Measurements from ENCODE around the gene XYLT2. TPM values are rescaled to one million over a fixed set of nuclear protein-coding genes. Genes with fewer than 3 reads are reported as not detected.
A peak's percentile ranks its signal among the peaks of the same experiment; 100 is the strongest.

XYLT2 gene
- total RNA-seq, 1 donor from 2014 or later, result 12.2 TPM

DNA sequence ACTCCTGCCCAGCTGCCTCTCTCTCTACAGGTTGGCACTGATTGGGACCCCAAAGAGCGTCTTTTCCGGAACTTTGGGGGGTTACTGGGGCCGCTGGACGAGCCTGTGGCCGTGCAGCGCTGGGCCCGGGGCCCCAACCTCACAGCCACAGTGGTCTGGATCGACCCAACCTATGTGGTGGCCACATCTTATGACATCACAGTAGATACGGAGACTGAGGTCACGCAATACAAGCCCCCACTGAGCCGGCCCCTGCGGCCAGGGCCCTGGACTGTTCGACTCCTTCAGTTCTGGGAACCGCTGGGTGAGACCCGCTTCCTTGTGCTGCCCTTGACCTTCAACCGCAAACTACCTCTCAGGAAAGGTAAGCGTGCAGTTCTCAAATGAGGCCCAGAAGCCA is 12.3 kb downstream of the XYLT2 start:
- H3K4me3 ChIP-seq, result no peak overlapping the region
- H3K27ac Mint-ChIP-seq, result no peak overlapping the region
- peaks cover 22% of the 10 kb centered on the region for H4K20me1 ChIP-seq (ENCODE audit: low read depth)
- H3K27me3 Mint-ChIP-seq (ENCODE audit: insufficient read depth, low read depth), result peaks cover 9% of the 10 kb centered on the region
- no peaks in the 10 kb centered on the region for H3K27me3 ChIP-seq
- no peak overlapping the region for H3K4me3 Mint-ChIP-seq
- H3K9ac ChIP-seq, result no peak overlapping the region
- no peaks in the 10 kb centered on the region for H3K36me3 ChIP-seq
- TF ChIP-seq EZH2 (IDR thresholded peaks at IDR 0.05), result no peak
- TF ChIP-seq EZH2phosphoT487 (IDR thresholded peaks at IDR 0.05), result no peak
- TF ChIP-seq, protein P1, sequence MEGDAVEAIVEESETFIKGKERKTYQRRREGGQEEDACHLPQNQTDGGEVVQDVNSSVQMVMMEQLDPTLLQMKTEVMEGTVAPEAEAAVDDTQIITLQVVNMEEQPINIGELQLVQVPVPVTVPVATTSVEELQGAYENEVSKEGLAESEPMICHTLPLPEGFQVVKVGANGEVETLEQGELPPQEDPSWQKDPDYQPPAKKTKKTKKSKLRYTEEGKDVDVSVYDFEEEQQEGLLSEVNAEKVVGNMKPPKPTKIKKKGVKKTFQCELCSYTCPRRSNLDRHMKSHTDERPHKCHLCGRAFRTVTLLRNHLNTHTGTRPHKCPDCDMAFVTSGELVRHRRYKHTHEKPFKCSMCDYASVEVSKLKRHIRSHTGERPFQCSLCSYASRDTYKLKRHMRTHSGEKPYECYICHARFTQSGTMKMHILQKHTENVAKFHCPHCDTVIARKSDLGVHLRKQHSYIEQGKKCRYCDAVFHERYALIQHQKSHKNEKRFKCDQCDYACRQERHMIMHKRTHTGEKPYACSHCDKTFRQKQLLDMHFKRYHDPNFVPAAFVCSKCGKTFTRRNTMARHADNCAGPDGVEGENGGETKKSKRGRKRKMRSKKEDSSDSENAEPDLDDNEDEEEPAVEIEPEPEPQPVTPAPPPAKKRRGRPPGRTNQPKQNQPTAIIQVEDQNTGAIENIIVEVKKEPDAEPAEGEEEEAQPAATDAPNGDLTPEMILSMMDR (IDR thresholded peaks at IDR 0.05), result no peak
- H3K9me3 Mint-ChIP-seq, result no peaks in the 10 kb centered on the region
- no peak overlapping the region for H3K4me2 ChIP-seq
- no peaks in the 10 kb centered on the region for H3K9me3 ChIP-seq (ENCODE audit: low read depth)
- no peak overlapping the region for H2AFZ ChIP-seq (replicated peaks)
- H3K36me3 Mint-ChIP-seq, result peaks cover 5% of the 10 kb centered on the region
- H3K79me2 ChIP-seq (ENCODE audit: low read depth), result no peaks in the 10 kb centered on the region
- peaks cover 13% of the 10 kb centered on the region for H3K4me1 Mint-ChIP-seq
- H3K4me1 ChIP-seq, result peaks cover 5% of the 10 kb centered on the region
- H3K27ac ChIP-seq, result no peak overlapping the region
- peaks cover 11% of the 10 kb centered on the region for H3F3A ChIP-seq (ENCODE audit: low read depth)
- DNase-seq (ENCODE audit: low spot score), result no peak

DNA sequence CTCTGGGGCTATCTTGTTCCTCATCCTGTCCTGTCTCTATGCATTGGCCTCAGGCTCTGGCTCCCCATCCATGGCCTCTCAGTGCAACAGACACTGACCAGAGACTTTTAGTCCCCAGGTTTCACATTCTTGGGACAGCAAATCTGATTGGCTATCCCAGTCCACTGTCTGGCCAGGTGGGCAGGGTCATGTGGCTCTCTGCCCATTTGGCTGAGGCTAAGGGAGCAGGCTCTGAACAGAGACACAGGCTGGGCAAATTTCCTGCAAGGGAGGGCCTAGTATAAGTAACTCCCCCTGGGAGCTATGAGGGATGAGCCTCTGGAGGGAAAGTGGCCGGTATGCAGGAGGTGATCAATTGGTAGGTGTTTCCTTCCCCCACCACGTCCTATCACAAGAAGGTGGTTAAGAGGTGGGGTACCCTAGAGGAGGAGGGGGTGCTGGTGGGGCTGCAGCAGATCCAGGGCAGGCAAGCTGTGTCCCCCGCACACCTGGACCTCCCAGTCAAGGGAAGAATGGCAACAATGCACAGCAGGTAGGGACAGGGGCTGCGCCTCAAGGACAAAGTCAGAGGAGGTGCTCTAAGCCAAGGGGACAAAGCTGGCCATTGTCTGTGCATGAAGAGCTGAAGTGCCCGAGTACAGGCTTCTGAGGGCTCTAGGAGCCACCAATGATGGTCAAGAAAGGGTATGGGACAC is 13.2 kb downstream of the XYLT2 start:
- Histone ChIP-seq H4K20me1 (ENCODE audit: low read depth) (peaks cover 31% of the 10 kb centered on the region), H3K27me3 (no peaks in the 10 kb centered on the region), H3K9me3 (ENCODE audit: low read depth) (no peaks in the 10 kb centered on the region), H3F3A (ENCODE audit: low read depth) (peaks cover 19% of the 10 kb centered on the region), H3K4me3 (no peak overlapping the region), H3K79me2 (ENCODE audit: low read depth) (no peaks in the 10 kb centered on the region), H3K36me3 (no peaks in the 10 kb centered on the region), H3K9ac (no peak overlapping the region), H2AFZ (replicated peaks) (no peak overlapping the region), H3K4me2 (no peak overlapping the region), H3K4me1 (peaks cover 14% of the 10 kb centered on the region), H3K27ac (no peak overlapping the region)
- DNase-seq (ENCODE audit: low spot score), result no peak
- Mint-ChIP-seq H3K36me3 (peaks cover 2% of the 10 kb centered on the region), H3K9me3 (no peaks in the 10 kb centered on the region), H3K4me1 (peaks cover 23% of the 10 kb centered on the region), H3K4me3 (no peak overlapping the region), H3K27ac (peak overlapping the region; percentile 62), H3K27me3 (ENCODE audit: insufficient read depth, low read depth) (peaks cover 7% of the 10 kb centered on the region)
- TF ChIP-seq EZH2phosphoT487 (IDR thresholded peaks at IDR 0.05) (no peak), EZH2 (IDR thresholded peaks at IDR 0.05) (no peak)

DNA sequence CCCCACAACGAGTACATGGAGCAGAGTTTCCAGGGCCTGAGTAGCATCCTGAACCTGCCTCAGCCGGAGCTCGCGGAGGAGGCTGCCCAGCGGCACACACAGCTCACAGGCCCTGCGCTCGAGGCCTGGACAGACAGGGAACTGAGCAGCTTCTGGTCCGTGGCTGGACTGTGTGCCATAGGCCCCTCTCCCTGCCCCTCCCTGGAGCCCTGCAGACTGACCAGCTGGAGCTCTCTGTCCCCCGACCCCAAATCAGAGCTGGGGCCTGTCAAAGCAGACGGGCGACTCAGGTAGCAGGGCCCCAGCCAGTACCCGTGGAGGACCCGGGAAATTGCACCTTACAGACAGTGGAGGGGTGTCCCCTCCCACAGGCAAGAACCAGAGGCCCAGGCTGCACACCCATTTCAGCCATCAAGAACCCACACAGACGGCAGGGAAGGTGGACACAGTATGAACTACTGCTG is 14.1 kb downstream of the XYLT2 start:
- peaks cover 2% of the 10 kb centered on the region for H3K36me3 Mint-ChIP-seq
- H3F3A ChIP-seq (ENCODE audit: low read depth), result peaks cover 28% of the 10 kb centered on the region
- H4K20me1 ChIP-seq (ENCODE audit: low read depth), result peaks cover 38% of the 10 kb centered on the region
- H3K4me2 ChIP-seq, result no peak overlapping the region
- no peak overlapping the region for H3K9ac ChIP-seq
- H3K27me3 ChIP-seq, result no peaks in the 10 kb centered on the region
- no peak overlapping the region for H3K27ac Mint-ChIP-seq
- no peak overlapping the region for H3K27ac ChIP-seq
- H3K9me3 Mint-ChIP-seq, result no peaks in the 10 kb centered on the region
- H3K4me1 Mint-ChIP-seq, result peaks cover 32% of the 10 kb centered on the region
- H2AFZ ChIP-seq (replicated peaks), result no peak overlapping the region
- H3K36me3 ChIP-seq, result no peaks in the 10 kb centered on the region
- TF ChIP-seq EZH2phosphoT487 (IDR thresholded peaks at IDR 0.05) (no peak), EZH2 (IDR thresholded peaks at IDR 0.05) (no peak)
- TF ChIP-seq, protein P1 (IDR thresholded peaks at IDR 0.05), result no peak
- H3K4me1 ChIP-seq, result peaks cover 14% of the 10 kb centered on the region
- peaks cover 11% of the 10 kb centered on the region for H3K27me3 Mint-ChIP-seq (ENCODE audit: insufficient read depth, low read depth)
- H3K4me3 Mint-ChIP-seq, result no peak overlapping the region
- H3K9me3 ChIP-seq (ENCODE audit: low read depth), result no peaks in the 10 kb centered on the region
- no peak overlapping the region for H3K4me3 ChIP-seq
- H3K79me2 ChIP-seq (ENCODE audit: low read depth), result no peaks in the 10 kb centered on the region
- DNase-seq (ENCODE audit: low spot score), result no peak

DNA sequence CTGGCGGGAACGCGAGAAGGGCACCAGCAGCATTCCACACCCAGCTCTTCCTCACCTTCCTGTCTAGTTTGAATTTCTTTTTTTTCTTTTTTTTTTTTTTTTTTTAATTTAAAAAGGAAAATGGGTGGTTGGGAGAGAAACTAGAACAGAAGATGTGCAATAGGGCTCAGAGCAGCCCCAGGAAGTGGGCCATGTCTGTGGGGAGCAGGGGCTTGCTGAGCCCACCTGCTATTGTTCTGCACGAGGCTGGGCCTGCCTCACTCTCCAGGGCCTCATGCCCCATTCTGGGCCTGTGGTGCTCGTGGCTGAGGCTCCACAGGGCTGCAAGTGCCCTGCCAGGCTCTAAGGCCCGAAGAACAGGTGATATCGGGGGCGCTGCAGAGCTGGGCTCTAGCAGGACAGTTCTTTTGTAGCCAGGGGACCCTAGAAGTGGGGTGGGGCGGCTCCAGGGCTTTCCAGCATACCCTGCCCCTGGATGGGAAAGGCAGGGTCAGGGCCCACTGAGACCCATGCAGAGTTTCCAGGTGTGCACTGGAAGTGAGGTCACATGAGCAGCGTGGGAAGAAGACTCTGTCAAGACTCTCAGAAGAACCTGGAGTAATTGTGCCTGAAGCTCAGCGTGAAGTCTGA is 14.7 kb downstream of the XYLT2 start:
- H3K4me1 ChIP-seq, result peaks cover 14% of the 10 kb centered on the region
- no peak for DNase-seq (ENCODE audit: low spot score)
- H3F3A ChIP-seq (ENCODE audit: low read depth), result peaks cover 31% of the 10 kb centered on the region
- no peak overlapping the region for H2AFZ ChIP-seq (replicated peaks)
- peak overlapping the region; percentile 46 for H3K27ac Mint-ChIP-seq
- peaks cover 4% of the 10 kb centered on the region for H3K36me3 Mint-ChIP-seq
- no peaks in the 10 kb centered on the region for H3K9me3 ChIP-seq (ENCODE audit: low read depth)
- H3K27me3 Mint-ChIP-seq (ENCODE audit: insufficient read depth, low read depth), result peaks cover 11% of the 10 kb centered on the region
- no peaks in the 10 kb centered on the region for H3K27me3 ChIP-seq
- no peaks in the 10 kb centered on the region for H3K9me3 Mint-ChIP-seq
- no peaks in the 10 kb centered on the region for H3K79me2 ChIP-seq (ENCODE audit: low read depth)
- no peak overlapping the region for H3K4me3 ChIP-seq
- TF ChIP-seq EZH2 (IDR thresholded peaks at IDR 0.05), result no peak
- TF ChIP-seq, protein P1 (IDR thresholded peaks at IDR 0.05), result no peak
- TF ChIP-seq EZH2phosphoT487 (IDR thresholded peaks at IDR 0.05), result no peak
- H3K27ac ChIP-seq, result no peak overlapping the region
- no peak overlapping the region for H3K4me2 ChIP-seq
- no peak overlapping the region for H3K4me3 Mint-ChIP-seq
- peaks cover 37% of the 10 kb centered on the region for H3K4me1 Mint-ChIP-seq
- H3K9ac ChIP-seq, result no peak overlapping the region
- peaks cover 44% of the 10 kb centered on the region for H4K20me1 ChIP-seq (ENCODE audit: low read depth)
- no peaks in the 10 kb centered on the region for H3K36me3 ChIP-seq
